ENCODE data around the gene EEF2K.

EEF2K gene

GRCh38 chr16:22250522-22250921, 44.4 kb downstream of the EEF2K start:
- CTCF ChIA-PET: no interaction called here
- POLR2A ChIA-PET: no interaction called here
- DNase-seq (ENCODE audit: low read depth, low spot score): no peak

GRCh38 chr16:22252317-22252716, 46.2 kb downstream of the EEF2K start:
- ChIA-PET CTCF (no interaction called here), POLR2A (no interaction called here)

More at GRCh38 chr16:22250522-22250921, 44.4 kb downstream of the EEF2K start:
- no peak overlapping the region for H3K4me3 ChIP-seq (ENCODE audit: low read depth, low read length)
- TF ChIP-seq CTCF (IDR thresholded peaks at IDR 0.05; ENCODE audit: insufficient read depth, low read length, missing control alignments): no peak

GRCh38 chr16:22253272-22253671, 47.2 kb downstream of the EEF2K start:
- H3K4me3 ChIP-seq (ENCODE audit: low read depth, low read length): no peak overlapping the region
- TF ChIP-seq CTCF (IDR thresholded peaks at IDR 0.05; ENCODE audit: insufficient read depth, low read length, missing control alignments): no peak
- DNase-seq (ENCODE audit: low read depth, low spot score): no peak
- ChIA-PET CTCF (interaction anchor here (0.8 kb wide), 1 partner anchor 248 kb away, joined by 3 read pairs; no protein-coding TSS in a partner anchor), POLR2A (no interaction called here)

More at GRCh38 chr16:22252317-22252716, 46.2 kb downstream of the EEF2K start:
- no peak for DNase-seq (ENCODE audit: low read depth, low spot score)
- no peak for TF ChIP-seq CTCF (IDR thresholded peaks at IDR 0.05; ENCODE audit: insufficient read depth, low read length, missing control alignments)
- no peak overlapping the region for H3K4me3 ChIP-seq (ENCODE audit: low read depth, low read length)

DNA sequence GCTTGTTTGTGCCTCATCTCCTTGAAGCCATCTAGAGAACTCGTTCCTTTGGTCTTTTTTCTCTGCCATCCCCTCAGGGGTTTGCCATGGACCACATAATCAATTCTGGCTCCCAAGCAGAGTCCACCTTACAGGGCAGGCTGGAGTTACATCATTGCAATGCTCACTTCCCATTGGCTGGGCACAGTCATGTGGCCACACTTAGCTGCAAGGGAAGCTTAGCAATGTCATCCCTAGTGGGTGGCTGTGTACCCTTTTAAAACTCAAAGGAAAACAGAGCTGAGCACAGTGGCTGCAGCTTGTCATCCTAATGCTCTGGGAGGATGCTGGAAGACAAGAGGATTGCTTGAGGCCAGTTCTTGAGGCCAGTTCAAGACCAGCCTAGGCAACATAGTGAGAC, 49.3 kb downstream of the EEF2K start:
- ChIA-PET CTCF (interaction anchor here (1.4 to 1.6 kb wide), 2 partner anchors 8 to 45 kb away, joined by 4 to 5 read pairs; no protein-coding TSS in a partner anchor), POLR2A (no interaction called here)
- no peak for TF ChIP-seq CTCF (IDR thresholded peaks at IDR 0.05; ENCODE audit: insufficient read depth, low read length, missing control alignments)
- DNase-seq (ENCODE audit: low read depth, low spot score): no peak
- H3K4me3 ChIP-seq (ENCODE audit: low read depth, low read length): no peak overlapping the region

DNA sequence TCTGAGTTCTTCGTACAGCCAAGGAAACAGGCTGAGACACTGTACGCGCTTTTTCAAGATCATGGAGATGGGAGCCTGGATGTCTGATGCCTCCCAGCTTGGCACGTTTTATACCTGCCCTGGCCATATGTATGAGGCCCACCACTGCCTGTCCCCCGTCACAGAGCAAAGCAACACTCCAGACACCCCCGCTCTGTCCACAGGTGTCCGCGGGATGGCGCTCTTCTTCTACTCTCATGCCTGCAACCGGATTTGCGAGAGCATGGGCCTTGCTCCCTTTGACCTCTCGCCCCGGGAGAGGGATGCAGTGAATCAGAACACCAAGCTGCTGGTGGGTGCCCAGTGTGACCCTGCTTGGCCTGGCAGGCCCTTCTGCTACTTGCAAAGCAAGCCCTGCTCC, 51.4 kb downstream of the EEF2K start:
- no peak for TF ChIP-seq CTCF (IDR thresholded peaks at IDR 0.05; ENCODE audit: insufficient read depth, low read length, missing control alignments)
- ChIA-PET POLR2A (no interaction called here), CTCF (no interaction called here)
- no peak overlapping the region for H3K4me3 ChIP-seq (ENCODE audit: low read depth, low read length)
- DNase-seq (ENCODE audit: low read depth, low spot score): no peak

- no peak for DNase-seq (ENCODE audit: low read depth, low spot score)
- ChIA-PET CTCF (interaction anchor here (0.7 kb wide), 1 partner anchor 40 kb away, joined by 3 read pairs; no protein-coding TSS in a partner anchor), POLR2A (interaction anchor here (0.7 kb wide), 1 partner anchor 54 kb away, joined by 3 read pairs; the partner anchor contains the start of gene EEF2K)
- H3K4me3 ChIP-seq (ENCODE audit: low read depth, low read length): no peak overlapping the region
- TF ChIP-seq CTCF (IDR thresholded peaks at IDR 0.05; ENCODE audit: insufficient read depth, low read length, missing control alignments): no peak
Measured at GRCh38 chr16:22260490-22260889, 54.4 kb downstream of the EEF2K start.

Data from AG04449 (cell line).